NCI-H2029 (cell line): ENCODE results near the gene HIGD1B.

Source experiments
- DNase-seq: peaks from one replicate; lab custom pipeline; 2025; lab: John Stamatoyannopoulos, UW

The HIGD1B gene

DNA sequence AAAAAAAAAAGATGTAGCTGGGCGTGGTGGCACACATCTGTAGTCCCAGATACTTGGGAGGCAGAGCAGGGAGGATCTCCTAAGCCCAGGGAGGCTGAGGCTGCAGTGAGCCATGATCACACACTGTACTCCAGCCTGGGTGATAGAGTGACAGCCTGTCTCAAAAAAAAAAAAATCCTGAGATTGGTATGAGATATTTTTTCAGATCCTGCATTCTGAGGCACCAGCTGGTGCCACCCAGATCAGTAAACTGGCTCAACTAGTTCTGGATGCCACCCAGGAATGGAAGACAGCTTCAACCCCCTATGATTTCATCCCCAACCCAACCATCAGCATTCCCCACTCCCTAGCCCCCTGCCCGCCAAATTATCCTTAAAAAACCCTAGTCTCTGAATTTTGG is 10.5 kb upstream of the HIGD1B start:
- no peak for DNase-seq

DNA sequence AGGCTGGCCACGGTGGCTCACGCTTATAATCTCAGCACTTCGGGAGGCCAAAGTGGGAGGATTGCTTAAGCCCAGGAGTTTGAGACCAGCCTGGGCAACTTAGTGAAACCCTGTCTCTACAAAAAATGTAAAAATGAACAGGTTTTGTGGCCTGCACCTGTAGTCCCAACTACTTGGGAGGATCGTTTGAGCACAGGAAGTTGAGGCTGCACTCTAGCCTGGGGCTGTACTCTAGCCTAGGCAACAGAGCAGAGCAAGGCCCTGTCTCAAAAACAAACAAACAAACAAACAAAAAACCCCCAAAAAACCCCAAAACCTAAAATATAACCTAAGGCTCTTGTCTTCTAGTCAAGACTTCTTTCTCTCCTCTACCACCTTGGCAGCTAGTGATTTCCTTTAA is 7.4 kb upstream of the HIGD1B start:
- no peak for DNase-seq

DNA sequence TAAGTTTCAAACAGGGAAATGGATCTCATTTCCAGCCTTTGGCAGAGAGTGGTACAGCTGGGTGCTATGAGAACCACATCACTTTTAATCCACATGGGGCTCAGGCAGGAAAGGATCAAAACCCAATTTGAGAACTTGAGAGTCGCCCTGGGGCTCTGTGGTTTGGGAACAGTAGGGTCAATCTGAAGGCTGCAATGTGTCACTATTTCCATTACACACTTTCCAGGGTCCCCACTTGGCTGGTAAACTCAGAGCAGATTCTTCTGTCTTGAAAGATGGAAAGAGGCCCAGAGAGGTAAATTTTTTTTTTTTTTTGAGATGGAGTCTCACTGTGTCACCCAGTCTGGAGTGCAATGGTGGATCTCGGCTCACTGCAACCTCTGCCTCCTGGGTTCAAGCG is 6.7 kb upstream of the HIGD1B start:
- DNase-seq: no peak

GRCh38 chr17:44842748-44843147 is 4.9 kb upstream of the HIGD1B start:
- no peak for DNase-seq

- no peak for DNase-seq
These were observed 3.3 kb upstream of the HIGD1B start for GRCh38 chr17:44844390-44844830.

- no peak for DNase-seq
These were observed 1.5 kb upstream of the HIGD1B start for GRCh38 chr17:44846206-44846605.

DNA sequence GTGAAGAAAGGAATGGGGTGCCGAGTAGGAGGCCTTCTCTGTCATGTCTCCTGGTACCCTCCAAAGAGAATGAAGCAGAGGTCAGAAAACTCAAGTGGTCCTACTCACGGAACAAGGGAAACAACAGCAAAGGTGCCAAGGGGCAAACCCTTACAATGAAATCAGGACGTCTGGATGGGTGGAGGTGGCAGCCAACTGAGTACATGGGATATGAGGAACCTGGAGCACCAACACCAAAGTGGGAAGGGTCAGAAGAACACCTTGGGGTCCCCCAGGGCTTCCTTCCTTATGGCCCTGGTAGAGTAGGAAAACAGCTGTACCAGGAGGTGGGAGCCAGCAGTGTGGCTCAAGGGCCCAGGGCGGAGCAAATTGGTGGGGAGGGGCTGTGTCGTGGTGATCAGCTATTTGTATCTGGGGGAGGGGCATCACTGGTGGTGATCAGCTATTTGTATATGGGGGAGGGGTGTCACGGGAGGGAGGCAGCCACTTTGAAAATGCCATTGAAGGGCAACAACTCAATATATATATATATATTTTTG is 643 bp downstream of the HIGD1B start:
- DNase-seq: no peak

DNA sequence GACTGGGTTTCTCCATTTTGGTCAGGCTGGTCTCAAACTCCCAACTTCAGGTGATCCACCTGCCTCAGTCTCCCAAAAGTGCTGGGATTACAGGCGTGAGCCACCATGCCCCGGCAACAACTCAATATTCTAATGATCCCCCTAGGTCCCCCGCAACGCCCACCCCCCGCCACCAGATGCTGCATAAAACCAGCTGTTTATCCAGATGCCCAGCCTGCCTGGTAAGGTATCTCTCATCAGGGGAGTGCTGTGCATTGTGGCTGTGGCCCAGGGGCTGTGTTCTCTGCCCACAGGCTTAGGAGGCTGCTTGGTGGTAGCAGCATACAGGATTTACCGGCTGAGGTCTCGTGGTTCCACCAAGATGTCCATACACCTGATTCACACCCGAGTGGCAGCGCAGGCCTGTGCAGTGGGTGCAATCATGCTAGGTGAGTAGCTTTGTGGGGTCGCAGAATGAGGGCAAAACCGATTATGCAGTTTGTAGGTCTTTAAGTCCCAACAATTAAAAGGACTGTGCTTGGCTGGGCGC is 1.3 kb downstream of the HIGD1B start:
- no peak for DNase-seq

- DNase-seq: no peak
These were observed 2.3 kb downstream of the HIGD1B start for GRCh38 chr17:44850025-44850424.

GRCh38 chr17:44850612-44851011 is 2.9 kb downstream of the HIGD1B start:
- no peak for DNase-seq

- DNase-seq: no peak
These were observed 6.5 kb downstream of the HIGD1B start for GRCh38 chr17:44854192-44854591.

DNA sequence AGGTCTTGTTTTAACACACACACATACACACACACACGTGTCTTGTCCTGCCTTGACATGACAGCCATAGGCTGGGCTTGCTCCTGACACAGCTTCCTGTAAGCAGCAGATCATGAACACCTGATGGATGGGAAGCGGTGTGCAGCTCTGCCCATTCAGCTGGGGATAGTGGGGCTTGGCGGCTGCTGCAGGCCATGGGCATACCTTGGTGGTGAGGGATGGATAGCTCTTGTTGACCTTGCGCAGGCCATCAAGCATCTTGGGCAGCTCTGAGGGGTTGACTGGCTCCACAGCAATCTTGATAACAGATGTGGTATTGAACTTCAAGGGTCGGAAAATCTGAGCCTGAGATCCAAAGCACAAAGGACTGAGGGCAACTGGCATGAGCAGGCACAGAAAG is 12.0 kb downstream of the HIGD1B start:
- no peak for DNase-seq

GRCh38 chr17:44862278-44862914 is 14.7 kb downstream of the HIGD1B start:
- DNase-seq: no peak

DNA sequence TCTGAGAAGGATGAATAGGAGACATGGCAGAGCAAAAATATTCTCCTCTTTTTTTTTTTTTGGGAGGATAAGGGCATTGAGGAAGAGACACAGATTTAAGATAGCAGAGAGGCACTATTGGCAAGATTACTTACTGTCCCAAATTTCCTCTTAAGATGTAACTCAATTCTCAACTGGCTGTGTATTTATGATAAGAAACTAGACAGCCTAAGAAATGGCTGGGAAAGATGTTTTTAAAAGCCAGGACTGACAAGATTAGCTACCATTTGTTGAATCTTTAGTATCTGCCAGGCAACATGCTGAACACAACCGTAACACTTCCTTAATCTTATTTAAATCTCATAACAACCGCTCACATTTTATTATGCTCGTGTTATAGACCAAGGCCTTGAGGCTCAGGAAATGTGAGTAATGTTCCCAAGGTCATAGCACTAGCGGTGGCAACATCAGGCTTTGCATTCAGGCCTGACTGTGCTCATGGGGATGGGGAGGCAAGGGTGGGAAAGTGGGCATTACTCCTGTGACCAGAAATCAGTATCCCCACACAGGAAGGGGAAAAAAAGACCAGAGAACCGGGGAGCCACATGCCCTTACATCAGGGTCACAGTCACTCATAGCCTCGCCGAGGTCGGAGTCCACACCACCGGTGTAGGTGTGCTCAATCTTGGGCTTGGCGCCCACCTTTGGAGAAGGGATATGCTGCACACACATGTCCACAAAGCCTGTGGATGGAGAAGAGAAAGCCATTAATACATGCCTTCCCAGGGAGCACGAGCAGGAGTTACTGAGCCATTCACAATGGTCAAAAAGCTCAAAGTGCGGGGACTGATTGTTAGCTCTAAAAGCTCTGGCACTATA is 15.6 kb downstream of the HIGD1B start:
- no peak for DNase-seq

- no peak for DNase-seq
These were observed 17.1 kb downstream of the HIGD1B start for GRCh38 chr17:44864831-44865230.

DNA sequence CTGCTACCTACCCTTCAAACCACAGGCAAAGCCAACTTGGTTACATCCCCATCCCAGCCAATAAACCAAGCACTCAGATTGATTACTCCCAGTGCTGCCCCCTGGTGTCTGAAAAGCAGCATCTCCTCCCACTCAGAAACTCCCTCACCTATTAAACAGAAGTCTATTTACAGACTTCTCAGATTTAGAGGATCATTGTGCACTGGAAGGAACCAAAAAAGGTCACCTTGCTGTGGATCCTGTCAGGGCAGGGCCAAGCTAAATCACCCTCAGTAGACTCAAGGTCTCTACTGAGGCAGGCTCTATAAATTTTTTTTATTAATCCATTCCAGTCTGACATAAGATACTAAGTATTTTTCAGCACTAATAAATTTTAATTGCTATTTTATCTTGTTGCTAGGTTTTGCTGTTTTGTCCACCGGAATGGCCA is 17.6 kb downstream of the HIGD1B start:
- peak; percentile 40 for DNase-seq

- no peak for DNase-seq
These were observed 18.2 kb downstream of the HIGD1B start for GRCh38 chr17:44865931-44866330.

- no peak for DNase-seq
These were observed 20.2 kb downstream of the HIGD1B start for GRCh38 chr17:44867841-44868240.

GRCh38 chr17:44871556-44871955 is 23.9 kb downstream of the HIGD1B start:
- no peak for DNase-seq

- no peak for DNase-seq
These were observed 24.6 kb downstream of the HIGD1B start for GRCh38 chr17:44872131-44872768.

- no peak for DNase-seq
These were observed 28.1 kb downstream of the HIGD1B start for GRCh38 chr17:44875761-44876160.

DNA sequence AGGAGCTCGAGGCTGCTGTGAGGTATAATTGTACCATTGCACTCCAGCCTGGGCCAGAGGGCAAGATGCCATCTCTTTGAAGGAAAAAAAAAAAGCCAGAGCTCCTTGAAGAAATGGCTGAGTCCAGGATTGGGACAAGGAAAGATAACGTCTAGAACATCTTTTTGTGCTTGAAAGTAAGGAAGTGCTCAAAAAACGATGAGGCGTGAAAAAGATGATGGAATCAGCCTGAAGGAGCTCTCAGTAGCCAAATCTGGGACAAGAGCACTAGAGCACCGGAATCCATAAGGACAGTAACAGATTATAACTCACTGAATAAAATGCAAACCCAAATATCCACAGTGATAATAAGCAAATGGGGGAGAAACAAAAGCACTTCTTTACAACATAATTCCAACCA is 29.4 kb downstream of the HIGD1B start:
- no peak for DNase-seq
